HepG2 (cell line): ENCODE measurements around the gene GMEB2. TPM values are rescaled to one million over a fixed set of nuclear protein-coding genes. Genes with fewer than 3 reads are reported as not detected.
A peak's percentile ranks its signal among the peaks of the same experiment; 100 is the strongest.

Source experiments
- ATRX ChIP-seq: sonication (generic); formaldehyde crosslinking; IDR thresholded peaks from 2 replicates; pipeline ENCODE4 v1.4.0; 2020; ENCODE audit warnings: missing genetic modification reagents, borderline replicate concordance
- BCL6 ChIP-seq: IDR thresholded peaks from 2 replicates; pipeline ENCODE4 v1.6.1; 2016; ENCODE audit warnings: missing genetic modification reagents, missing compliant biosample characterization
- CBFB ChIP-seq: sonication (generic); formaldehyde crosslinking; IDR thresholded peaks from 2 replicates; pipeline ENCODE4 v1.4.0; 2020; ENCODE audit warnings: missing genetic modification reagents
- CENPT ChIP-seq: sonication (generic); formaldehyde crosslinking; IDR thresholded peaks from 2 replicates; pipeline ENCODE4 v1.8.0; 2022; ENCODE audit warnings: low read depth, mild to moderate bottlenecking, moderate library complexity, missing genetic modification reagents
- HNF4A ChIP-seq: sonication (generic); formaldehyde crosslinking; IDR thresholded peaks from 2 replicates; pipeline ENCODE4 v1.4.0; 2020; ENCODE audit warnings: missing genetic modification reagents
- MTF2 ChIP-seq: sonication (generic); formaldehyde crosslinking; IDR thresholded peaks from 2 replicates; pipeline ENCODE4 v1.5.0; 2020; ENCODE audit warnings: missing genetic modification reagents, borderline replicate concordance
- ZNF235 ChIP-seq: sonication (generic); formaldehyde crosslinking; IDR thresholded peaks from 2 replicates; pipeline ENCODE4 v1.8.1; 2023; ENCODE audit warnings: mild to moderate bottlenecking, missing genetic modification reagents, borderline replicate concordance
- ZNF253 ChIP-seq: sonication (generic); formaldehyde crosslinking; IDR thresholded peaks from 2 replicates; pipeline ENCODE4 v1.8.0; 2022; ENCODE audit warnings: mild to moderate bottlenecking, missing genetic modification reagents, borderline replicate concordance
- ZNF546 ChIP-seq: sonication (generic); formaldehyde crosslinking; conservative IDR thresholded peaks from 2 replicates; pipeline ENCODE4 v1.8.1; 2023; ENCODE audit warnings: mild to moderate bottlenecking, missing genetic modification reagents
- polyA plus RNA-seq, 8 experiments: library from polyadenylated mRNA; depleted of rRNA in 3 of 8; stranded (reverse) in 7 of 8; unstranded in 1 of 8; fragments of >200 nt; fragmentation: Illumina TruSeq in 4 of 8; extraction: Trizol in 4 of 8; gene quantifications; 2 replicates each; pipeline versions ENCODE4 v1.2.1 to v1.2.3, GENCODE V29; 2011 to 2016; ENCODE audit warnings: low read depth in 4 of 8, missing spikeins in 1 of 8, mixed read lengths in 1 of 8; ENCODE audit not compliant: insufficient read depth in 1 of 8
- total RNA-seq, 5 experiments: library from RNA; depleted of rRNA; stranded (reverse); fragments of >200 nt; fragmentation: Illumina TruSeq; extraction: Trizol; gene quantifications; 2 replicates each; pipeline ENCODE4 v1.2.3, GENCODE V29; 2016; ENCODE audit warnings: low read depth in 1 of 5
- TF ChIP-seq, protein P1 (sequence below): sonication (generic); formaldehyde crosslinking; IDR thresholded peaks from 2 replicates; pipeline ENCODE4 v1.5.0; 2020; ENCODE audit warnings: missing genetic modification reagents
- TF ChIP-seq, protein P2 (sequence below): sonication (generic); formaldehyde crosslinking; IDR thresholded peaks from 2 replicates; pipeline ENCODE4 v1.4.0; 2020; ENCODE audit warnings: missing genetic modification reagents, borderline replicate concordance
- TF ChIP-seq, protein P3 (sequence below): sonication (generic); formaldehyde crosslinking; IDR thresholded peaks from 2 replicates; pipeline ENCODE4 v1.4.0; 2020; ENCODE audit warnings: mild to moderate bottlenecking, missing genetic modification reagents
- TF ChIP-seq, protein P4 (sequence below): sonication (generic); formaldehyde crosslinking; IDR thresholded peaks from 2 replicates; pipeline ENCODE4 v1.8.0; 2022; ENCODE audit warnings: mild to moderate bottlenecking, missing genetic modification reagents, moderate library complexity
- TF ChIP-seq, protein P5 (sequence below): sonication (generic); formaldehyde crosslinking; IDR thresholded peaks from one replicate; pipeline ENCODE4 v1.5.1; 2020; ENCODE audit warnings: mild to moderate bottlenecking, missing genetic modification reagents; ENCODE audit errors: not compliant biosample characterization

The GMEB2 gene
- total and polyA plus RNA-seq, 2 of the 13 experiments (the other 11 are each of a cell fraction or from before 2014, with no cell fraction given) = 10.6 to 12.4 TPM

DNA sequence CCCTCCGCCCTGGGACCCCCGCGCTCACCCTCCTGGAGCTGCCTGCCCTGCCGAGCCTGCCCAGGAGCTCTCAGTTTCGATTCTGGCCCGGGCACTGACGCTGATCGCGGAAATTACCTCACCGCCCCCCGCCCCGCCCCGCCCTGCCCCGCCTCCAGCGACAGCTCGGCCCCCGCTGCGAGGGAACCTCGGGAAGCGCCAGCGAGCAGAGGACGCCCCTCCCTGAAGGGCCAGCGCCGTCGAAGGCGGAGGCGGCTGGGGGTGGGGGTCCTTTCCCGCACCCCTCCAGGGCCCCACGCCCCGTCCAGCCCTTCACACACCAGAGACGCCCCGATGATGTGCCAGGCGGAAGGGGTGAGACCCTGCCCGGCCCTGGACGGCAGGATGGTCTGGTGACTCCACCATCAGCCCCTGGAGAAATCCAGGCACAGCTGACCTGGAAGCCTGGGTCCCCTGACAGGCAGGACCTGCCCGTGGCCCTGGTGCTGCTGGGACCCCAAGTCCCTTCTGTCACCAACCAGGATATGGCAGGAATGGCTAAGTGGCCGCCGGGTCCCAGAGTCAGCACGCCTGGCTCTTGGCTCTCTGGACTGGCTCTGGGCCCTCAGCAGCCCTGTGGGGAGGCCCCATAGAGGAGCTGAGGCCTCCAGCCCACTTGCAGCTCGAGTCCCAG, 52.6 kb downstream of the GMEB2 start, which contains the start of gene HELZ2 (continued):
- no peak for TF ChIP-seq MTF2 (CRISPR knock-in tag)
- no peak; the same call in 1 of the 2 replicates for TF ChIP-seq ZNF546 (CRISPR knock-in tag)
- TF ChIP-seq, protein P1, sequence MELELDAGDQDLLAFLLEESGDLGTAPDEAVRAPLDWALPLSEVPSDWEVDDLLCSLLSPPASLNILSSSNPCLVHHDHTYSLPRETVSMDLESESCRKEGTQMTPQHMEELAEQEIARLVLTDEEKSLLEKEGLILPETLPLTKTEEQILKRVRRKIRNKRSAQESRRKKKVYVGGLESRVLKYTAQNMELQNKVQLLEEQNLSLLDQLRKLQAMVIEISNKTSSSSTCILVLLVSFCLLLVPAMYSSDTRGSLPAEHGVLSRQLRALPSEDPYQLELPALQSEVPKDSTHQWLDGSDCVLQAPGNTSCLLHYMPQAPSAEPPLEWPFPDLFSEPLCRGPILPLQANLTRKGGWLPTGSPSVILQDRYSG (CRISPR knock-in tag) = no peak
- TF ChIP-seq ZNF253 = peak; percentile 56; the same call in 1 of the 2 replicates
- no peak for TF ChIP-seq ZNF235
- TF ChIP-seq ATRX (CRISPR knock-in tag) = no peak
- TF ChIP-seq BCL6 (CRISPR knock-in tag) = peak; percentile 41; the same call in 1 of the 2 replicates
- no peak for TF ChIP-seq HNF4A (CRISPR knock-in tag)
- TF ChIP-seq, protein P2, sequence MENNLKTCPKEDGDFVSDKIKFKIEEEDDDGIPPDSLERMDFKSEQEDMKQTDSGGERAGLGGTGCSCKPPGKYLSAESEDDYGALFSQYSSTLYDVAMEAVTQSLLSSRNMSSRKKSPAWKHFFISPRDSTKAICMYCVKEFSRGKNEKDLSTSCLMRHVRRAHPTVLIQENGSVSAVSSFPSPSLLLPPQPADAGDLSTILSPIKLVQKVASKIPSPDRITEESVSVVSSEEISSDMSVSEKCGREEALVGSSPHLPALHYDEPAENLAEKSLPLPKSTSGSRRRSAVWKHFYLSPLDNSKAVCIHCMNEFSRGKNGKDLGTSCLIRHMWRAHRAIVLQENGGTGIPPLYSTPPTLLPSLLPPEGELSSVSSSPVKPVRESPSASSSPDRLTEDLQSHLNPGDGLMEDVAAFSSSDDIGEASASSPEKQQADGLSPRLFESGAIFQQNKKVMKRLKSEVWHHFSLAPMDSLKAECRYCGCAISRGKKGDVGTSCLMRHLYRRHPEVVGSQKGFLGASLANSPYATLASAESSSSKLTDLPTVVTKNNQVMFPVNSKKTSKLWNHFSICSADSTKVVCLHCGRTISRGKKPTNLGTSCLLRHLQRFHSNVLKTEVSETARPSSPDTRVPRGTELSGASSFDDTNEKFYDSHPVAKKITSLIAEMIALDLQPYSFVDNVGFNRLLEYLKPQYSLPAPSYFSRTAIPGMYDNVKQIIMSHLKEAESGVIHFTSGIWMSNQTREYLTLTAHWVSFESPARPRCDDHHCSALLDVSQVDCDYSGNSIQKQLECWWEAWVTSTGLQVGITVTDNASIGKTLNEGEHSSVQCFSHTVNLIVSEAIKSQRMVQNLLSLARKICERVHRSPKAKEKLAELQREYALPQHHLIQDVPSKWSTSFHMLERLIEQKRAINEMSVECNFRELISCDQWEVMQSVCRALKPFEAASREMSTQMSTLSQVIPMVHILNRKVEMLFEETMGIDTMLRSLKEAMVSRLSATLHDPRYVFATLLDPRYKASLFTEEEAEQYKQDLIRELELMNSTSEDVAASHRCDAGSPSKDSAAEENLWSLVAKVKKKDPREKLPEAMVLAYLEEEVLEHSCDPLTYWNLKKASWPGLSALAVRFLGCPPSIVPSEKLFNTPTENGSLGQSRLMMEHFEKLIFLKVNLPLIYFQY (CRISPR knock-in tag) = no peak
- TF ChIP-seq, protein P3, sequence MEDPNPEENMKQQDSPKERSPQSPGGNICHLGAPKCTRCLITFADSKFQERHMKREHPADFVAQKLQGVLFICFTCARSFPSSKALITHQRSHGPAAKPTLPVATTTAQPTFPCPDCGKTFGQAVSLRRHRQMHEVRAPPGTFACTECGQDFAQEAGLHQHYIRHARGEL (CRISPR knock-in tag) = no peak
- TF ChIP-seq, protein P4, sequence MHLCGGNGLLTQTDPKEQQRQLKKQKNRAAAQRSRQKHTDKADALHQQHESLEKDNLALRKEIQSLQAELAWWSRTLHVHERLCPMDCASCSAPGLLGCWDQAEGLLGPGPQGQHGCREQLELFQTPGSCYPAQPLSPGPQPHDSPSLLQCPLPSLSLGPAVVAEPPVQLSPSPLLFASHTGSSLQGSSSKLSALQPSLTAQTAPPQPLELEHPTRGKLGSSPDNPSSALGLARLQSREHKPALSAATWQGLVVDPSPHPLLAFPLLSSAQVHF (CRISPR knock-in tag) = no peak
- TF ChIP-seq CBFB = 0 out of 2 replicates have a peak, but pooled peaks have one; percentile 56
- TF ChIP-seq CENPT (CRISPR knock-in tag) = no peak
- TF ChIP-seq, protein P5, sequence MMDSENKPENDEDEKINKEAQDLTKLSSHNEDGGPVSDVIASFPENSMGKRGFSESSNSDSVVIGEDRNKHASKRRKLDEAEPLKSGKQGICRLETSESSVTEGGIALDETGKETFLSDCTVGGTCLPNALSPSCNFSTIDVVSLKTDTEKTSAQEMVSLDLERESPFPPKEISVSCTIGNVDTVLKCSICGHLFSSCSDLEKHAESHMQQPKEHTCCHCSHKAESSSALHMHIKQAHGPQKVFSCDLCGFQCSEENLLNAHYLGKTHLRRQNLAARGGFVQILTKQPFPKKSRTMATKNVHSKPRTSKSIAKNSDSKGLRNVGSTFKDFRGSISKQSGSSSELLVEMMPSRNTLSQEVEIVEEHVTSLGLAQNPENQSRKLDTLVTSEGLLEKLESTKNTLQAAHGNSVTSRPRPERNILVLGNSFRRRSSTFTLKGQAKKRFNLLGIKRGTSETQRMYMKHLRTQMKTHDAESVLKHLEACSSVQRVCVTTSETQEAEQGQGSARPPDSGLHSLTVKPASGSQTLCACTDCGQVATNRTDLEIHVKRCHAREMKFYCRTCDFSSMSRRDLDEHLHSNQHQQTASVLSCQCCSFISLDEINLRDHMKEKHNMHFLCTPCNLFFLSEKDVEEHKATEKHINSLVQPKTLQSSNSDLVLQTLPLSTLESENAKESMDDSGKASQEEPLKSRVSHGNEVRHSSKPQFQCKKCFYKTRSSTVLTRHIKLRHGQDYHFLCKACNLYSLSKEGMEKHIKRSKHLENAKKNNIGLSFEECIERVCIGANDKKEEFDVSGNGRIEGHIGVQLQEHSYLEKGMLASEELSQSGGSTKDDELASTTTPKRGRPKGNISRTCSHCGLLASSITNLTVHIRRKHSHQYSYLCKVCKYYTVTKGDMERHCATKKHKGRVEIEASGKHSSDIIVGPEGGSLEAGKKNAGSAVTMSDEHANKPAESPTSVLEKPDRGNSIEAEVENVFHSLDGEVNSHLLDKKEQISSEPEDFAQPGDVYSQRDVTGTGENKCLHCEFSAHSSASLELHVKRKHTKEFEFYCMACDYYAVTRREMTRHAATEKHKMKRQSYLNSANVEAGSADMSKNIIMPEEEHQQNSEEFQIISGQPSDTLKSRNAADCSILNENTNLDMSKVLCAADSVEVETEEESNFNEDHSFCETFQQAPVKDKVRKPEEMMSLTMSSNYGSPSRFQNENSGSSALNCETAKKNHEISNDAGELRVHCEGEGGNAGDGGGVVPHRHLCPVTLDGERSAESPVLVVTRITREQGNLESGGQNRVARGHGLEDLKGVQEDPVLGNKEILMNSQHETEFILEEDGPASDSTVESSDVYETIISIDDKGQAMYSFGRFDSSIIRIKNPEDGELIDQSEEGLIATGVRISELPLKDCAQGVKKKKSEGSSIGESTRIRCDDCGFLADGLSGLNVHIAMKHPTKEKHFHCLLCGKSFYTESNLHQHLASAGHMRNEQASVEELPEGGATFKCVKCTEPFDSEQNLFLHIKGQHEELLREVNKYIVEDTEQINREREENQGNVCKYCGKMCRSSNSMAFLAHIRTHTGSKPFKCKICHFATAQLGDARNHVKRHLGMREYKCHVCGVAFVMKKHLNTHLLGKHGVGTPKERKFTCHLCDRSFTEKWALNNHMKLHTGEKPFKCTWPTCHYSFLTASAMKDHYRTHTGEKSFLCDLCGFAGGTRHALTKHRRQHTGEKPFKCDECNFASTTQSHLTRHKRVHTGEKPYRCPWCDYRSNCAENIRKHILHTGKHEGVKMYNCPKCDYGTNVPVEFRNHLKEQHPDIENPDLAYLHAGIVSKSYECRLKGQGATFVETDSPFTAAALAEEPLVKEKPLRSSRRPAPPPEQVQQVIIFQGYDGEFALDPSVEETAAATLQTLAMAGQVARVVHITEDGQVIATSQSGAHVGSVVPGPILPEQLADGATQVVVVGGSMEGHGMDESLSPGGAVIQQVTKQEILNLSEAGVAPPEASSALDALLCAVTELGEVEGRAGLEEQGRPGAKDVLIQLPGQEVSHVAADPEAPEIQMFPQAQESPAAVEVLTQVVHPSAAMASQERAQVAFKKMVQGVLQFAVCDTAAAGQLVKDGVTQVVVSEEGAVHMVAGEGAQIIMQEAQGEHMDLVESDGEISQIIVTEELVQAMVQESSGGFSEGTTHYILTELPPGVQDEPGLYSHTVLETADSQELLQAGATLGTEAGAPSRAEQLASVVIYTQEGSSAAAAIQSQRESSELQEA (CRISPR knock-in tag) = peak; percentile 39
